GM10248 (cell line): Measurements from ENCODE around the gene GRB2.
A peak's percentile ranks its signal among the peaks of the same experiment; 100 is the strongest.

Source experiments
- CTCF ChIA-PET: fragments of 300-600 bp; sonication (Branson Sonifier 250); formaldehyde crosslinking; extraction: SDS; loops from one replicate; lab custom pipeline; 2021; ENCODE audit warnings: antibody characterized with exemption; lab: Yijun Ruan, JAX
- POLR2A ChIA-PET: fragments of 350-650 bp; sonication (Branson Sonifier 250); formaldehyde crosslinking; extraction: SDS; loops from one replicate; lab custom pipeline; 2020; ENCODE audit warnings: antibody characterized with exemption; lab: Yijun Ruan, JAX
- DNase-seq: peaks from one replicate; pipeline ENCODE4 v3.0.0; 2012; ENCODE audit errors: extremely low spot score
- CTCF ChIP-seq: IDR thresholded peaks from 2 replicates; pipeline ENCODE4 v1.5.1; 2012; ENCODE audit warnings: mild to moderate bottlenecking, low read depth; ENCODE audit errors: extremely low read depth, missing control alignments, control extremely low read depth

Gene GRB2

GRCh38 chr17:75414488-75414887, 9.0 kb upstream of the GRB2 start:
- no peak for DNase-seq
- CTCF ChIA-PET: interaction anchor here (1.1 to 3.5 kb wide), 2 partner anchors 143 to 154 kb away, joined by 5 to 34 read pairs; partner anchors contain the start of gene MIF4GD
- TF ChIP-seq CTCF: no peak
- POLR2A ChIA-PET: interaction anchor here (0.7 kb wide), 1 partner anchor 21 kb away, joined by 3 read pairs; no protein-coding TSS in a partner anchor

GRCh38 chr17:75412455-75413317, 7.2 kb upstream of the GRB2 start:
- DNase-seq: peak; percentile 77
- ChIA-PET CTCF (interaction anchor here (0.7 to 3.5 kb wide), 39 partner anchors 10 to 452 kb away, joined by 3 to 34 read pairs (median 4); partner anchors contain the start of genes LLGL2, MIF4GD, MRPS7 and NUP85), POLR2A (interaction anchor here (0.9 to 1.1 kb wide), 3 partner anchors 43 to 142 kb away, joined by 4 to 10 read pairs (median 7); partner anchors contain the start of genes MIF4GD and TMEM94)
- peak; percentile 65 for TF ChIP-seq CTCF

- DNase-seq: no peak
- TF ChIP-seq CTCF: no peak
- ChIA-PET POLR2A (interaction anchor here (0.6 to 1.1 kb wide), 3 partner anchors 113 to 141 kb away, joined by 4 to 10 read pairs (median 7); partner anchors contain the start of genes MIF4GD and SLC25A19), CTCF (interaction anchor here (1.1 to 3.5 kb wide), 28 partner anchors 10 to 449 kb away, joined by 3 to 34 read pairs (median 5); partner anchors contain the start of genes LLGL2, MIF4GD, MRPS7 and NUP85)
Measured at GRCh38 chr17:75411328-75412067, 6.0 kb upstream of the GRB2 start.

- POLR2A ChIA-PET: interaction anchor here (1.4 kb wide), 1 partner anchor 161 kb away, joined by 3 read pairs; no protein-coding TSS in a partner anchor
- TF ChIP-seq CTCF: no peak
- CTCF ChIA-PET: interaction anchor here (1.8 to 3.5 kb wide), 4 partner anchors 139 to 449 kb away, joined by 4 to 17 read pairs (median 6); partner anchors contain the start of genes GGA3, MIF4GD and MRPS7
Measured at GRCh38 chr17:75410141-75410540, 4.7 kb upstream of the GRB2 start.

GRCh38 chr17:75407655-75408352, 2.3 kb upstream of the GRB2 start:
- CTCF ChIA-PET: interaction anchor here (1.1 to 4.8 kb wide), 5 partner anchors 41 to 137 kb away, joined by 3 to 32 read pairs (median 4); partner anchors contain the start of genes MIF4GD and SLC25A19
- TF ChIP-seq CTCF: no peak
- no peak for DNase-seq
- POLR2A ChIA-PET: no interaction called here

More at GRCh38 chr17:75410141-75410540, 4.7 kb upstream of the GRB2 start:
- DNase-seq: no peak
